K562 (cell line): ENCODE results near the gene SCLY. TPM values are rescaled to one million over a fixed set of nuclear protein-coding genes. Genes with fewer than 3 reads are reported as not detected.

Source experiments
- EGR1 ChIP-seq: fragments of 450-650 bp; conservative IDR thresholded peaks from 2 replicates; pipeline ENCODE4 v1.6.1; 2017; ENCODE audit warnings: mild to moderate bottlenecking
- POLR2G ChIP-seq: fragments of 200-400 bp; formaldehyde crosslinking; IDR thresholded peaks from 2 replicates; pipeline ENCODE4 v1.6.1; 2017; ENCODE audit warnings: low read depth, mild to moderate bottlenecking, antibody characterized with exemption, low read length, moderate library complexity
- PRDM10 ChIP-seq: fragments of 450-650 bp; IDR thresholded peaks from 2 replicates; pipeline ENCODE4 v1.6.1; 2018; ENCODE audit not compliant: partially characterized antibody
- TGIF2 ChIP-seq: sonication (generic); formaldehyde crosslinking; IDR thresholded peaks from 2 replicates; pipeline ENCODE4 v1.8.1; 2022; ENCODE audit warnings: mild to moderate bottlenecking, missing genetic modification reagents, moderate library complexity
- polyA plus RNA-seq, 8 experiments: library from polyadenylated mRNA; depleted of rRNA in 4 of 8; stranded (reverse) in 5 of 8; unstranded in 3 of 8; fragments of >200 nt; fragmentation: Nextera tagmentation in 2 of 8; fragmentation: Illumina TruSeq in 1 of 8; extraction: Ambion mirVana in 2 of 8; extraction: Trizol in 1 of 8; gene quantifications; 2 replicates each; pipeline versions ENCODE4 v1.2.1 to v1.2.3, GENCODE V29; 2011 to 2014; ENCODE audit warnings: inconsistent platforms in 1 of 8, missing spikeins in 1 of 8
- total RNA-seq, 7 experiments: library from RNA; depleted of rRNA in 6 of 7; stranded (reverse); fragments of >200 nt in 6 of 7; fragmentation: Illumina TruSeq in 2 of 7; extraction: Trizol in 2 of 7; gene quantifications; 2 replicates each; pipeline versions ENCODE4 v1.2.1 to v1.2.3, GENCODE V29; 2011 to 2021; ENCODE audit warnings: low replicate concordance in 1 of 7

SCLY gene
- total and polyA plus RNA-seq, 9 of the 15 experiments (the other 6 are each of a cell fraction or from before 2014, with no cell fraction given), result 2.6 to 32.2 (median 21.1) TPM

GRCh38 chr2:238097988-238098871 is 37.4 kb downstream of the SCLY start (continued):
- TF ChIP-seq EGR1, result peak; percentile 89
- peak; percentile 58 for TF ChIP-seq PRDM10
- peak; percentile 34; the same call in 1 of the 2 replicates for TF ChIP-seq POLR2G
- no peak for TF ChIP-seq TGIF2 (CRISPR knock-in tag)
